Measurements from ENCODE around the gene ZNF423.
"Not testable (repeated sequence)": the region's sequence is repeated elsewhere in the genome, so short reads cannot be mapped to it uniquely, and the experiment has no call there.

The ZNF423 gene
- 0 reads per million in 4 donors for total RNA-seq

DNA sequence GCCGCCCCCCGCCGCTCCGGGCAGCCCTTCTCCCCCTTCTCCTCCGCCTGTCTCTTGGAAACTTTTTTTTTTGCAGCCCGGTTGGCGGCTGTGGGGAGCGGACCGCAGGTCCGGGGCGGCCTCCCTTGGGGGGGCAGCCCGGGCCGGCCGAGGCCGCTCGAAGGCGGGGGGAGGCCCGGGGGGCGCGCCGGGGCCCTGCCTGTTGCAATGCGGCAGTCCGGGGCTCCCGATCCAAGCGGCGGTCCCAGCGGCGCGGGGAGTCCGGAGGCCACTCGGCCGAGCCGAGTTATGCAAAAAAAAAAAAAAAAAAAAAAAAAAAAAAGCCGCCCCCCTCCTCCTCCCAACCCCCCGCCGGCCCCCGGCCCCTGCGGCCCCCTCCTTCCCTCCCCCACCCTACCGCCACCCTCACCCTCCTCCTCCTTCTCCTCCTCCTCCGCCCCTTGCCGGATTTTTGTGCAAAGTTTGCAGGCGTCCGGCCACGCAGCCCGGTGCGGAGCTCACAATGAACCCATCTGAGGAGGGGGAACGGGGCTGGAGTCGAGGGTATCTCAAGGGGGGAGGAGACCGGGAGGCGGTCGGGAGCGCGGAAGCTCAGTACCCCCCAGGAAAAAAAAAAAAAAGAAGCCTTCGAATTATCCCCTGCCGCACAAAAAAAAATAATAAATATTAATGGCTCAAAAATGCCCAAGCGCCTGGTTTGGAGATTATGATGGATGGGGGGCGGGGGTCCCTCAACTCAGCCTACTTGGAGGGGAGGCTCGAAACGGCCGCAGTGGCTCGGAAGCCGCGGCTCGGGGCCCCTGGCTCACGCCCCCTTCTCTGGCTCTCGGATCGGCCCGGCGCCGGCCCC lies at the start of gene ZNF423:
Gene ZNF423, minus strand, starts transcription at position 291 of the 850 bp plus-strand sequence. CDS start 338 bp downstream, outside the sequence.
- no peak for DNase-seq

DNA sequence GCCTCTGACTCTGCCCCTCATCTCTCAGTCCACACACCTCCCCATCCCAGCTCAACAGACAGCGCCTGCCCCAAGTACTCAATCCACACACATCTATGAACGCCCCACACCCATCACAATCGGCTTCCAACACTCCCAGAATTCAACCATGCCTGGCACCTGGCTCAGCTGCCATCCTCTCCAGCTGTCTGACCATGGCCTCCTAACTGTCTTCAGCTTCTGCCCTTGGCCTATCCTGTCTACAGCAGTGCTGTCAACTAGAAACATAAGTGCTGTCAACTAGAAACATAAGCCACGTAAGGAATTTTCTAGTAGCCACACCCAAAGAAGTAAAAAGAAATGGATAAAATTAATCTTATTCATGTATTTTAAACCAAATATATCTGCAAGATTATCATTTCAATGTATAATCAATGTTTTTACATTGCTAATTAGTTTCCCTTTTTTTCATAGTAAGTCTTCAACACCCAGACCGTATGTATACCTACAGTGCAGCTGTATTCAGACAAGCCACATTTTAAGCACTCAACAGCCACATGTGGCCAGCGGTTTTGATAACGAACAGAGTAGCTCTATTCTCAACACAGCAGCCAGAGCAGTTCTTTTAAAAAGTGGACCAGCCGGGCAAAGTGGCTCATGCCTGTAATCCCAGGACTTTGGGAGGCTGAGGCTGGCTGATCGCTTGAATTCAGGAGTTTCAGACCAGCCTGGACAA lies 48.6 kb upstream of the ZNF423 start:
- no peak for DNase-seq

GRCh38 chr16:49902908-49903307 lies 47.0 kb upstream of the ZNF423 start:
- DNase-seq: no peak

DNA sequence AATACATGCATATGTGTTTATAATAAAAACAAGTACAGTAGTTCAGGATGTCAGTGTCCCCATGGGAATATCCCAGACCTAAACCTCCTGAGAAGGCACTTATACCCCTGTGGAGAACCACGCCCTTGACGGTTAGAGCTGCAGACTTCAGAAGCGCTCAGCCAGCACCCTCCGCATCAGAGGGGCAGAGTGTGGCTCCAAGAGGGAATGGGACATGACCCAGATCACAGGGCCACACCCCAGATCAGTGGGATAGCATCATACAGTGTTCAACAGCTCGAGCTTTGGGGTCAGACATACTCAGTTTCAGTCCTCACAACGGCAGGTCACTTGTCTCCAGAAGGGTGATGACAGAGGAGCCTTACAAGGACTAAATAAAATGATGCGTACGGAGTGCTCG lies 45.8 kb upstream of the ZNF423 start:
- no peak for DNase-seq

DNA sequence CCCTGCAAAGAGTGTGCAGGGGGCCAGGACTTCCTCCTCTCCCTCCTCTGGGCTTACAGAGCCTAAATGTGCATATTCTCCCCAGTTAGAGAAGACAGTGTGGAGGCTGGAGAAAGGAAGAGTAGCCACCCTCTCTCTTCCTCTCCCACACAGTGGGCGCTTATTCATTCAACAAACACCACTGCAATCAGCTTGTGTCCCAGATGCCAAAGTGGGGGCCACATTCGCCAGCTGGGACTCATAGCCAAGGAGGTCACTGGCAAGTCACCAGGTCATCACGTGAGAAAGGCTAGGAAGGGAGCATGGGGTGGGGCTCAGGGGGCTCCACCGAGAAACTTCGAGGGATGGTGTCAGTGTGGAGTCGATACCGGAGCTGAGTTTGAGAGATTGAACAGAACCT lies 45.0 kb upstream of the ZNF423 start:
- no peak for DNase-seq

DNA sequence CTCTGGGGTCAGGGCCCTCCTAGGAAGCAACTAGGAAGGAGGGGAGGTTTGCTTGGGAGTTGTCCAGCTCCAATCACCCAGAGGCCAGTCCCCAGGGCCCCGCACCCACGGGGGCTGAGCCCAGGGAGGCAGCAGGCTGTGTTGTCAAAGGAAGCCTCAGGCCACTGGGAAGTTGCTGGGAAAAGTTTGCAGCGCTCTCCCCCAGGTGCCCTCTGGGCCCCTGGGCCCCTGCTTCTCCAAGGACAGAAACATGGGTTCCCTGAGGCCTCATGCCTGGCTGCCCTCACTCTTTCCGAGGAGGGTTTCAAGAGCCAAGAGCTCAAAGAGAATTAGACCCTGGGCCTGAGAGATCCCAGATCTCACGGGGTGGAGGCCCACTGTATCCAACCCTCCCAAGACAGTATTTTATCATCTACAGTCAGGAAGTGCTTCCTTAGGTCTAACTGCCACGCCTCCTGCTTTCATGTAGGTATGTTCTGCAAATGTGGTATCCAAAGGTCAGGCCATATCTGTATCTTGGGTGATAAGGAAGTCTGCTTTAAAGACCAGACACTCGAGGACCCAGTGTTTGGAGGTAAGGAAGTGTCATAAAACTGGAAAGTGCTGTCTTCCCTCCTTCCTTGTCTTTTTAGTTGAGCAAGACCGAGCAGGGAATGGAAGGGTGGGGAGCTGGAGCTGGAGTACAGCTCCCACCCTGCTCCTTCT lies 44.2 kb upstream of the ZNF423 start:
- no peak for DNase-seq

- DNase-seq: no peak
Measured at GRCh38 chr16:49896447-49896964, 40.6 kb upstream of the ZNF423 start.

DNA sequence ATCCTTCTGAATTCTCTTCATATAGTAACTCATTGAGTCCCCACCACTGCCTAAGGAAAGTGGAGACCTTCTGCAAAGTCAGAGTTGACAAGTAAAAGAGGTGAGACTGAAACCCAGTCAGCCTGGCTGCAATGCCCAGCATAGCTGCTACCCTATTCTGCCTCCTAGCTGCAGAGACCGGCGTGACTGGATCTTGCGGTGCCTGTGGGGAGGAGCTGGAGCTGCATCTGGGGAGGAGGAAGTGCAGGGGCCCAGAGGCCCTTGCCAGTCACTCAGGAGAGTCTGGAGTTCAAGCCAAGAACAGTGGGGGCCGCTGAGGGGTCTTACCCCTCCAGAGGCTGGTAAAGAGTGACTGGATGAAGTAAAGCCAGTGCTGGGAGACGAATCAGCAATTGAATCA lies 35.0 kb upstream of the ZNF423 start:
- peak in 1 of 5 donors; percentile 12 for DNase-seq

GRCh38 chr16:49889725-49890397 lies 33.9 kb upstream of the ZNF423 start:
- DNase-seq: no peak

GRCh38 chr16:49886554-49887094 lies 30.7 kb upstream of the ZNF423 start:
- no peak for DNase-seq

GRCh38 chr16:49884033-49885015 lies 28.4 kb upstream of the ZNF423 start:
- no peak for DNase-seq

DNA sequence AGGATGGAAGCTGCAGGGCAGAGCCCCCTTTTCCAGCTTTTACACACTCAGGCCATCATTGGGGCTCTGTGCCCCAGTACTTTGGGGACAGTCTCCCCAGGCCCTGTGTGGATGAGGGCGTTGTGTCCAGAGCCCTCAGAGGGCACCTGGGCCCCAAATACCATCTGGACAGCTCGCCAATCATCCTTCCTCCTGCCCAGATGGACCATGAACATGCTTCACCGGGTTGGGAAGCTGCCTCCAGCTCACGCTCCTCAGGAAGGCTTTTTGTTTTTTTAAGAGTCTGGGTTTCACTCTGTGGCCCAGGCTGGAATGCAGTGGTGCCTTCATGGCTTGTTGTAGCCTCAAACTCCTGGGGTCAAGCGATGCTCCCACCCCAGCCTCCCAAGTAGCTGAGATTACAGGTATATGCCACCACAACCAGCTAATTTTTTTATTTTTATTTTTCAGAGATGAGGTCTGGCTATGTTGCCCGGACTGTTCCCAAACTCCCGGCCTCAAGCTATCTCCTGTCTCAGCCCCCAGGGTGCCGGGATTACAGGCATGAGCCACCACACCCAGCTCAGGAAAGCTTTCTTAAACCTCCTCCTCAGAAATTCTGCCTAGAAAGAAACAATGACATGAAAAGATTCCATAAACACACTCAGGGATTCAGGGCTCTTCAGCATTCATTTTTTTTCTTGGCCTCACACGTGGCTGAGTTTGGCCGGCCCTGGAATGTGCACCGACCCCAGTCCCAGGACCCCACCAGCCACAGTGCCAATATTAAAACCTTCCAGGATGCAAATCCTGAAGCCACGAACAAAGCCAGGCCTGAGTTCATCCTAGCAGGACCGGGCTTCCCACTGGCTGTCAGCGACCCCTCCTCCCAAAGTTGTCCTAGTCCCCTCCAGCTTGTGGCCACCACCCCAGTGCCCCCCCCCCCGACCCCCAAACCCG lies 27.4 kb upstream of the ZNF423 start:
- no peak for DNase-seq

GRCh38 chr16:49881890-49882289 lies 26.0 kb upstream of the ZNF423 start:
- DNase-seq: no peak

DNA sequence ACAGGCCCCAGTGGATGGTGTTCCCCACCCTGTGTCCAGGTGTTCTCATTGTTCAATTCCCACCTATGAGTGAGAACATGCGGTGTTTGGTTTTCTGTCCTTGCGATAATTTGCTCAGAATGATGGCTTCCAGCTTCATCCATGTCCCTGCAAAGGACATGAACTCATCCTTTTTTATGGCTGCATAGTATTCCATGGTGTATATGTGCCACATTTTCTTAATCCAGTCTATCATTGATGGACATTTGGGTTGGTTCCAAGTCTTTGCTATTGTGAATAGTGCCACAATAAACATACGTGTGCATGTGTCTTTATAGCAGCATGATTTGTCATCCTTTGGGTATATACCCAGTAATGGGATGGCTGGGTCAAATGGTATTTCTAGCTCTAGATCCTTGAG lies 22.6 kb upstream of the ZNF423 start:
- DNase-seq: not testable (repeated sequence)

DNA sequence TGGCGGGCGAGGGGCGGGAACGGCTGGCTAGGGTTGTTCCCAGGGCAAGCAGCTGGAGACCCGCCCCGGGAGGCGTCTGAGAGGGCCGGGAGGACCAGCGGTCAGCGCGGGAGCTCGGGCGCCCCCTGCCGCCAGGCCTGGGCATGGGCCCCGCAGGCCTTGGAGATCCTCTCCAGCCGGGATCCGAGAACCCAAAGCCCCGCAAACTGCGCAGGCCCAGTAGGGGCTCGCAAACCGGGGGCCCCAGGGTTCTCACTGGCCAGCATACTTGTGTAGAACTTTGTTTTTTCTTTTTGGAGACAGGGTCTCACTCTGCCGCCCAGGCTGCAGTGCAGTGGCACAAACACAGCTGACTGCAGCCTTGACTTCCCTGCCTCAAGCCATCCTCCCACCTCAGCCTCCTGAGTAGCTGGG lies 20.8 kb upstream of the ZNF423 start:
- peak in 1 of 5 donors; percentile 16 for DNase-seq

GRCh38 chr16:49875806-49876715 lies 20.1 kb upstream of the ZNF423 start:
- DNase-seq: no peak

DNA sequence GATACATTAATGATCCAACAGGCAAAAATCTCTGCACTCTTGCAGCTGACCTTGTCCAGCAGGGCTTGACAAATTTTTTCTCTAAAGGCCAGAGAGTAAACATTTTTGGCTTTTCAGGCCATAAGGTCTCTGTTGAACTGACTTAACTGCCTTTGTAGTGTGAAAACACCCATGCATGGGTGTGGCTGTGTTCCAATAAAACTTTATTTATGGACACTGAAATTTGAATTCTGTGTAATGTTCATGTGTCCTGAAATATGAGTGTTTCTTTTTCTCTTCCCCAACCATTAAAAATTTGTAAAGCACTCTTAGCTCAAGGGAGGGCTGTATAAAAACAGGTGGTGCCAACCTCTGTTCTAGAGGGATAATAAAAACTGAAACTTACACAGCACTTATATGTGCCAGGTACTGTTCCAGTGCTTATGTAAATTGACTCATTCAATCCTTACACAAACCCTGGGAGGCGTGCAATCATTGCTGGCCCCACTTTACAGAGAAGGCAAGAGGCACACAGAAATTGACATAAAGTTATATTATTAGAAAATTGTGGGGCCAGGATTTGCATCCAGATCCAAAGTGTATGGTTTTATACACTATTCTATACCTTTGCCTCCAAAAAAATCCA lies 18.8 kb upstream of the ZNF423 start:
- no peak for DNase-seq

- not testable (repeated sequence) for DNase-seq
Measured at GRCh38 chr16:49871824-49872223, 15.9 kb upstream of the ZNF423 start.

Measured in T-helper 1 cell (primary cell).